ENCODE data around the gene ETS1. TPM values are rescaled to one million over a fixed set of nuclear protein-coding genes. Genes with fewer than 3 reads are reported as not detected.

Gene ETS1
- total RNA-seq, 1 experiment from 2014 or later: 1.1 TPM

GRCh38 chr11:128576555-128576954 is 10.8 kb downstream of the ETS1 start:
- Mint-ChIP-seq H3K4me3 (ENCODE audit: unreplicated experiment) (no peak overlapping the region), H3K36me3 (ENCODE audit: insufficient read depth, unreplicated experiment) (no peaks in the 10 kb centered on the region), H3K4me1 (ENCODE audit: low read depth, unreplicated experiment) (no peaks in the 10 kb centered on the region), H3K27ac (ENCODE audit: unreplicated experiment) (no peak overlapping the region), H3K9me3 (ENCODE audit: unreplicated experiment) (no peaks in the 10 kb centered on the region), H3K27me3 (ENCODE audit: insufficient read depth, unreplicated experiment) (peaks cover 34% of the 10 kb centered on the region)
- H3K9me3 ChIP-seq: no peaks in the 10 kb centered on the region
- intact Hi-C loops (cut with micrococcal nuclease; ENCODE audit: unreplicated experiment): no loop called here
- H3K27me3 ChIP-seq (replicated peaks; ENCODE audit: control insufficient read depth, insufficient read depth, low read length): peaks cover 3% of the 10 kb centered on the region; the same call in 1 of the 2 replicates
- ChIA-PET CTCF (no interaction called here), POLR2A (no interaction called here)
- no peaks in the 10 kb centered on the region for H3K36me3 ChIP-seq (ENCODE audit: control insufficient read depth, insufficient read depth, low read length)
- no peaks in the 10 kb centered on the region for H3K4me1 ChIP-seq
- no peak overlapping the region for H3K4me3 ChIP-seq (ENCODE audit: low read depth, low read length)
- no peak for TF ChIP-seq CTCF (IDR thresholded peaks at IDR 0.05; ENCODE audit: insufficient read depth in 1 of 2, low read depth in 1 of 2, low read length in 1 of 2, severe bottlenecking in 1 of 2, unreplicated experiment in 1 of 2)
- no TSS peak for BruUV-seq (replicated peaks)
- no peak for DNase-seq

GRCh38 chr11:128575961-128576350 is 11.4 kb downstream of the ETS1 start:
- no peak for TF ChIP-seq CTCF (IDR thresholded peaks at IDR 0.05; ENCODE audit: insufficient read depth in 1 of 2, low read depth in 1 of 2, low read length in 1 of 2, severe bottlenecking in 1 of 2, unreplicated experiment in 1 of 2)
- ChIA-PET POLR2A (no interaction called here), CTCF (no interaction called here)
- no peak for DNase-seq
- Histone ChIP-seq H3K27me3 (replicated peaks; ENCODE audit: control insufficient read depth, insufficient read depth, low read length) (peaks cover 3% of the 10 kb centered on the region; the same call in 1 of the 2 replicates), H3K4me1 (no peaks in the 10 kb centered on the region), H3K4me3 (ENCODE audit: low read depth, low read length) (no peak overlapping the region), H3K36me3 (ENCODE audit: control insufficient read depth, insufficient read depth, low read length) (no peaks in the 10 kb centered on the region), H3K9me3 (no peaks in the 10 kb centered on the region)
- no peak overlapping the region for H3K27ac Mint-ChIP-seq (ENCODE audit: unreplicated experiment)
- no peaks in the 10 kb centered on the region for H3K9me3 Mint-ChIP-seq (ENCODE audit: unreplicated experiment)
- no TSS peak for BruUV-seq (replicated peaks)
- H3K4me3 Mint-ChIP-seq (ENCODE audit: unreplicated experiment): no peak overlapping the region
- intact Hi-C loops (cut with micrococcal nuclease; ENCODE audit: unreplicated experiment): no loop called here
- H3K27me3 Mint-ChIP-seq (ENCODE audit: insufficient read depth, unreplicated experiment): peaks cover 29% of the 10 kb centered on the region
- no peaks in the 10 kb centered on the region for H3K36me3 Mint-ChIP-seq (ENCODE audit: insufficient read depth, unreplicated experiment)
- H3K4me1 Mint-ChIP-seq (ENCODE audit: low read depth, unreplicated experiment): no peaks in the 10 kb centered on the region

GRCh38 chr11:128575174-128575960 is 12.0 kb downstream of the ETS1 start:
- BruUV-seq (replicated peaks): no TSS peak
- H3K27me3 ChIP-seq (replicated peaks; ENCODE audit: control insufficient read depth, insufficient read depth, low read length): peaks cover 3% of the 10 kb centered on the region; the same call in 1 of the 2 replicates
- ChIA-PET POLR2A (no interaction called here), CTCF (no interaction called here)
- no peak for TF ChIP-seq CTCF (IDR thresholded peaks at IDR 0.05; ENCODE audit: insufficient read depth in 1 of 2, low read depth in 1 of 2, low read length in 1 of 2, severe bottlenecking in 1 of 2, unreplicated experiment in 1 of 2)
- Mint-ChIP-seq H3K27me3 (ENCODE audit: insufficient read depth, unreplicated experiment) (peaks cover 26% of the 10 kb centered on the region), H3K4me3 (ENCODE audit: unreplicated experiment) (no peak overlapping the region), H3K36me3 (ENCODE audit: insufficient read depth, unreplicated experiment) (no peaks in the 10 kb centered on the region), H3K4me1 (ENCODE audit: low read depth, unreplicated experiment) (no peaks in the 10 kb centered on the region), H3K9me3 (ENCODE audit: unreplicated experiment) (no peaks in the 10 kb centered on the region), H3K27ac (ENCODE audit: unreplicated experiment) (no peak overlapping the region)
- DNase-seq: no peak
- intact Hi-C loops (cut with micrococcal nuclease; ENCODE audit: unreplicated experiment): no loop called here
- H3K4me3 ChIP-seq (ENCODE audit: low read depth, low read length): no peak overlapping the region
- no peaks in the 10 kb centered on the region for H3K36me3 ChIP-seq (ENCODE audit: control insufficient read depth, insufficient read depth, low read length)
- H3K9me3 ChIP-seq: no peaks in the 10 kb centered on the region
- no peaks in the 10 kb centered on the region for H3K4me1 ChIP-seq

All from Caco-2 (cell line).